ENCODE results near the gene CCDC187. TPM values are rescaled to one million over a fixed set of nuclear protein-coding genes. Genes with fewer than 3 reads are reported as not detected.

CCDC187 gene
- total and polyA plus RNA-seq, 8 donors = 0.12 to 2.8 (median 0.45) TPM; not detected in 1

GRCh38 chr9:136264441-136265405 lies 39.2 kb downstream of the CCDC187 start:
- TF ChIP-seq POLR2A (IDR thresholded peaks at IDR 0.05) (no peak), POLR2AphosphoS5 (IDR thresholded peaks at IDR 0.05) (no peak), CTCF (IDR thresholded peaks at IDR 0.05) (no peak), EP300 (IDR thresholded peaks at IDR 0.05) (no peak)
- H3K4me3 ChIP-seq = no peak overlapping the region
- H3K36me3 ChIP-seq = no peaks in the 10 kb centered on the region
- H3K9me3 ChIP-seq = no peaks in the 10 kb centered on the region
- peaks cover 7 to 15% (median 13%) of the 10 kb centered on the region in 4 donors for H3K4me1 ChIP-seq
- 76 to 85% (median 81%) methylated on average over 23 to 24 of the region's 24 CpGs for WGBS, 5 donors
- no peak for DNase-seq
- no peak overlapping the region for H3K27ac ChIP-seq
- intact Hi-C loops (cut with DNase I; ENCODE audit: low total_unique reads) = no loop called here
- H3K27me3 ChIP-seq = peaks cover 0 to 19% (median 0%) of the 10 kb centered on the region in 3 donors

GRCh38 chr9:136264031-136264430 lies 39.9 kb downstream of the CCDC187 start:
- Histone ChIP-seq H3K27me3 (peaks cover 0 to 12% (median 0%) of the 10 kb centered on the region in 3 donors), H3K36me3 (no peaks in the 10 kb centered on the region), H3K27ac (no peak overlapping the region), H3K4me3 (no peak overlapping the region), H3K4me1 (peaks cover 7 to 15% (median 13%) of the 10 kb centered on the region in 4 donors), H3K9me3 (no peaks in the 10 kb centered on the region)
- intact Hi-C loops (cut with DNase I; ENCODE audit: low total_unique reads) = no loop called here
- DNase-seq = no peak
- 73 to 88% (median 77%) methylated on average over 8 to 19 of the region's 19 CpGs for WGBS, 5 donors
- TF ChIP-seq CTCF (IDR thresholded peaks at IDR 0.05) (no peak), POLR2A (IDR thresholded peaks at IDR 0.05) (no peak), EP300 (IDR thresholded peaks at IDR 0.05) (no peak)

GRCh38 chr9:136262671-136263178 lies 41.2 kb downstream of the CCDC187 start:
- Histone ChIP-seq H3K4me3 (no peak overlapping the region), H3K9me3 (no peaks in the 10 kb centered on the region), H3K4me1 (peaks cover 5 to 12% (median 9%) of the 10 kb centered on the region in 4 donors), H3K36me3 (no peaks in the 10 kb centered on the region), H3K27me3 (peaks cover 0 to 15% (median 0%) of the 10 kb centered on the region in 3 donors), H3K27ac (no peak overlapping the region)
- TF ChIP-seq CTCF (IDR thresholded peaks at IDR 0.05) (no peak), POLR2AphosphoS5 (IDR thresholded peaks at IDR 0.05) (no peak)
- WGBS, 5 donors = 88 to 100% (median 94%) methylated on average over 3 to 6 of the region's 6 CpGs
- intact Hi-C loops (cut with DNase I; ENCODE audit: low total_unique reads) = no loop called here
- no peak for DNase-seq

- intact Hi-C loops (cut with DNase I; ENCODE audit: low total_unique reads) = no loop called here
- Histone ChIP-seq H3K36me3 (no peaks in the 10 kb centered on the region), H3K27me3 (peaks cover 0 to 17% (median 0%) of the 10 kb centered on the region in 3 donors), H3K4me1 (peaks cover 0 to 3% (median 1%) of the 10 kb centered on the region in 4 donors), H3K4me3 (no peak overlapping the region), H3K27ac (no peak overlapping the region), H3K9me3 (no peaks in the 10 kb centered on the region)
- WGBS, 5 donors = 81 to 89% (median 88%) methylated on average over 10 to 28 of the region's 28 CpGs
- no peak for TF ChIP-seq EP300 (IDR thresholded peaks at IDR 0.05)
- no peak for TF ChIP-seq POLR2A (IDR thresholded peaks at IDR 0.05)
- TF ChIP-seq CTCF (IDR thresholded peaks at IDR 0.05) = no peak
- no peak for TF ChIP-seq POLR2AphosphoS5 (IDR thresholded peaks at IDR 0.05)
- no peak for DNase-seq
These were observed 42.0 kb downstream of the CCDC187 start for GRCh38 chr9:136261686-136262430.
